GM23338 (cell line): ENCODE measurements around the gene PARVA.

Source experiments
- EZH2 ChIP-seq: fragments of 200-600 bp; sonication (generic); IDR thresholded peaks from one replicate; pipeline ENCODE4 v1.8.0; 2017; ENCODE audit warnings: antibody characterized with exemption, mild to moderate bottlenecking, low read depth; ENCODE audit not compliant: unreplicated experiment
- TF ChIP-seq, protein P1 (sequence below), 2 experiments: fragments of 200-600 bp in 1 of 2; sonication (generic) in 1 of 2; conservative IDR thresholded peaks; 2 replicates each; pipeline versions ENCODE4 v1.5.1 to v1.6.1; 2016 to 2017; ENCODE audit warnings: antibody characterized with exemption in 2 of 2, low read depth in 2 of 2, mild to moderate bottlenecking in 2 of 2, moderate library complexity in 1 of 2
- TF ChIP-seq, protein P2 (sequence below): IDR thresholded peaks from one replicate; pipeline ENCODE4 v1.6.1; 2018; ENCODE audit warnings: antibody characterized with exemption; ENCODE audit not compliant: unreplicated experiment

GRCh38 chr11:12386309-12386708 is 8.9 kb downstream of the PARVA start:
- TF ChIP-seq, protein P1, sequence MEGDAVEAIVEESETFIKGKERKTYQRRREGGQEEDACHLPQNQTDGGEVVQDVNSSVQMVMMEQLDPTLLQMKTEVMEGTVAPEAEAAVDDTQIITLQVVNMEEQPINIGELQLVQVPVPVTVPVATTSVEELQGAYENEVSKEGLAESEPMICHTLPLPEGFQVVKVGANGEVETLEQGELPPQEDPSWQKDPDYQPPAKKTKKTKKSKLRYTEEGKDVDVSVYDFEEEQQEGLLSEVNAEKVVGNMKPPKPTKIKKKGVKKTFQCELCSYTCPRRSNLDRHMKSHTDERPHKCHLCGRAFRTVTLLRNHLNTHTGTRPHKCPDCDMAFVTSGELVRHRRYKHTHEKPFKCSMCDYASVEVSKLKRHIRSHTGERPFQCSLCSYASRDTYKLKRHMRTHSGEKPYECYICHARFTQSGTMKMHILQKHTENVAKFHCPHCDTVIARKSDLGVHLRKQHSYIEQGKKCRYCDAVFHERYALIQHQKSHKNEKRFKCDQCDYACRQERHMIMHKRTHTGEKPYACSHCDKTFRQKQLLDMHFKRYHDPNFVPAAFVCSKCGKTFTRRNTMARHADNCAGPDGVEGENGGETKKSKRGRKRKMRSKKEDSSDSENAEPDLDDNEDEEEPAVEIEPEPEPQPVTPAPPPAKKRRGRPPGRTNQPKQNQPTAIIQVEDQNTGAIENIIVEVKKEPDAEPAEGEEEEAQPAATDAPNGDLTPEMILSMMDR (conservative IDR thresholded peaks at IDR 0.05; ENCODE audit: low read depth in 2 of 2), result no peak
- no peak for TF ChIP-seq EZH2
- TF ChIP-seq, protein P2, sequence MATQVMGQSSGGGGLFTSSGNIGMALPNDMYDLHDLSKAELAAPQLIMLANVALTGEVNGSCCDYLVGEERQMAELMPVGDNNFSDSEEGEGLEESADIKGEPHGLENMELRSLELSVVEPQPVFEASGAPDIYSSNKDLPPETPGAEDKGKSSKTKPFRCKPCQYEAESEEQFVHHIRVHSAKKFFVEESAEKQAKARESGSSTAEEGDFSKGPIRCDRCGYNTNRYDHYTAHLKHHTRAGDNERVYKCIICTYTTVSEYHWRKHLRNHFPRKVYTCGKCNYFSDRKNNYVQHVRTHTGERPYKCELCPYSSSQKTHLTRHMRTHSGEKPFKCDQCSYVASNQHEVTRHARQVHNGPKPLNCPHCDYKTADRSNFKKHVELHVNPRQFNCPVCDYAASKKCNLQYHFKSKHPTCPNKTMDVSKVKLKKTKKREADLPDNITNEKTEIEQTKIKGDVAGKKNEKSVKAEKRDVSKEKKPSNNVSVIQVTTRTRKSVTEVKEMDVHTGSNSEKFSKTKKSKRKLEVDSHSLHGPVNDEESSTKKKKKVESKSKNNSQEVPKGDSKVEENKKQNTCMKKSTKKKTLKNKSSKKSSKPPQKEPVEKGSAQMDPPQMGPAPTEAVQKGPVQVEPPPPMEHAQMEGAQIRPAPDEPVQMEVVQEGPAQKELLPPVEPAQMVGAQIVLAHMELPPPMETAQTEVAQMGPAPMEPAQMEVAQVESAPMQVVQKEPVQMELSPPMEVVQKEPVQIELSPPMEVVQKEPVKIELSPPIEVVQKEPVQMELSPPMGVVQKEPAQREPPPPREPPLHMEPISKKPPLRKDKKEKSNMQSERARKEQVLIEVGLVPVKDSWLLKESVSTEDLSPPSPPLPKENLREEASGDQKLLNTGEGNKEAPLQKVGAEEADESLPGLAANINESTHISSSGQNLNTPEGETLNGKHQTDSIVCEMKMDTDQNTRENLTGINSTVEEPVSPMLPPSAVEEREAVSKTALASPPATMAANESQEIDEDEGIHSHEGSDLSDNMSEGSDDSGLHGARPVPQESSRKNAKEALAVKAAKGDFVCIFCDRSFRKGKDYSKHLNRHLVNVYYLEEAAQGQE, result no peak
